Retinal pigment epithelial cell (primary cell): Measurements from ENCODE around the gene PAM16.

Experiments used
- DNase-seq: peaks from one replicate; pipeline ENCODE4 v3.0.0-alpha.2; 2010; ENCODE audit warnings: low read depth
- H3K4me3 ChIP-seq: 2 replicates; pipeline ENCODE4 v1.5.1; 2011; ENCODE audit warnings: mild to moderate bottlenecking, low read length, control low read depth, moderate library complexity
- CTCF ChIP-seq: conservative IDR thresholded peaks from 2 replicates; pipeline ENCODE4 v1.5.1; 2011; ENCODE audit warnings: low read depth, low read length, control low read depth, inconsistent platforms

PAM16 gene

GRCh38 chr16:4341250-4341649 lies 9.9 kb downstream of the PAM16 start:
- H3K4me3 ChIP-seq: no peak overlapping the region
- no peak for DNase-seq
- no peak for TF ChIP-seq CTCF

DNA sequence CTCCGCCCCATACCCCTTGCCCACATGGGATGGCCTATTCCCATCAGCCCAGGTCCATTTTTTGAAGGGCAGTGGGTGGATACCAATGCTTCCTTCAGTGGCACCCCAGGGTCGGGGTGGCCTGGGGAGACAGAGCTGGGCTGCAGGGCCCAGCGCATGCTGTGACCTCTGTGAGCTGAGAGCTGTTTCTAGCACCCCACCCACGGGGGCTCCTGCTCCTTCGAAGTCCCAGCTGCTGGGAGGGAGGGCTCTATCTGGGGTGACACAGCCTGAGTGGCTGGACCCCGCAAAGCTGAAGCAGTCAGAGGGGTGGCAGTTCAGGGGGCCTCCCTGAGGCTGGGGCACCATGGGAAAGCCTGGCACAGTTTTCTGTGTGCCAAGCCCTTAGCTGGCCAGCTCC lies 10.7 kb downstream of the PAM16 start:
- H3K4me3 ChIP-seq: no peak overlapping the region
- DNase-seq: no peak
- TF ChIP-seq CTCF: no peak

GRCh38 chr16:4339909-4340308 lies 11.2 kb downstream of the PAM16 start:
- H3K4me3 ChIP-seq: no peak overlapping the region
- no peak for DNase-seq
- TF ChIP-seq CTCF: peak; percentile 60

GRCh38 chr16:4339455-4339854 lies 11.7 kb downstream of the PAM16 start:
- DNase-seq: no peak
- no peak for TF ChIP-seq CTCF
- no peak overlapping the region for H3K4me3 ChIP-seq

GRCh38 chr16:4338712-4339299 lies 12.3 kb downstream of the PAM16 start:
- H3K4me3 ChIP-seq: no peak overlapping the region
- no peak for DNase-seq
- no peak for TF ChIP-seq CTCF

DNA sequence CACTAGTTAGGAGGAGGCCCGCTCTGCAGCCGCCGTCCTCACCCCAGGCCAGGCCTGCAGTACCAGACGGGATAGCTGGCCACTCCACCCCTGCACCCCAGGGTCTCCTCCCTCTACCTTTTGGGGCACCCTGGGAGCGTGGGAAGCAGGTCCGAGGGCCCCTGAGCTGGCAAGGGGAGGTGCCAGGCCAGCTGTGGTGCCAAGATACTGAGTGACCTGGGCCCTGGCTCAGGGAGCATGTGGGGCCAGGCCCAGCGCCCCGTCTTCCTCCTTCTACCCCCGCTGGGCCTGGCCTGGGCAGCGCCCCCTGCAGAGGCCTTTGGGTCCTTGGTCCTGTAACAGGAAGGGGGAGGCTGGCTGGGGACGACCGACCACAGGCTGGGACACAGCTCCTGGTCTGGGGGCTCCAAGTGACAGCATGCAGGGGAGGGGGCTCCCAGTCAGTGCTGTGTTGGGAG lies 13.0 kb downstream of the PAM16 start:
- peak; percentile 31 for TF ChIP-seq CTCF
- H3K4me3 ChIP-seq: no peak overlapping the region
- DNase-seq: no peak

DNA sequence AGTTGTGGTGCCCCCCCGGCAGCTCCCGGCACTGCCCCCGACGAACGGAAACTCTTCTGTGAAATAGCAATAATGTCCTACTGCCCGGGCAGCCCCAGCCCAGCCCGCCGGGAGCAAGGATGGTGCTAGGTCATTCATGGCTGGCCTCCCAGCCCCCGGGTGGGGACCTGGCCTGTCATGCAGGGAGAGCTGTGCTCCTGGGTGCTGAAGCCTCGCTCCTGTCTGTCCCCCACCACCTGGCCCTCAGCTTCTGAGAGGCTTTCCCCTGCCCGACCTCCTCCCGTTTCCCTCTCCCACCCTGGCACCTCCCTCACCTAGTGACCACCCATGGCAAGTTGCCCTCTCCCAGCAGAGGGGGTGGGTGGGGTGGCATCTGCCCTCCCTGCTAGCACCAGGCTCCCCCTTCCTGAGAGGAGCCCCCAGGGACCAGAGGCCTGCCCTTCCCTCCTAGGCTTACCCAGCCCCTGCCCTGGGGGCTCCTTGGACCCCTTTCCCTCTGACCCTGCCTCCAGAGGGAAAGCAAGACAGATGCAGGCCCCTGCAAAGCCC lies 13.5 kb downstream of the PAM16 start:
- no peak for TF ChIP-seq CTCF
- DNase-seq: no peak
- H3K4me3 ChIP-seq: no peak overlapping the region
